Gastroesophageal sphincter (tissue), 3 donors: ENCODE data around the gene PRKG1.

Experiments
- CTCF ChIP-seq, 4 experiments: fragments of 200-600 bp in 2 of 4; fragments of 450-650 bp in 2 of 4; sonication (generic) in 1 of 4; IDR thresholded peaks; one replicate each; pipeline ENCODE4 v1.5.1; 2017 to 2019; ENCODE audit warnings: antibody characterized with exemption in 4 of 4, mild to moderate bottlenecking in 2 of 4, moderate library complexity in 2 of 4
- POLR2A ChIP-seq, 2 donors: fragments of 450-650 bp; IDR thresholded peaks; one replicate each; pipeline ENCODE4 v1.6.1; 2017; ENCODE audit warnings: antibody characterized with exemption in 2 of 2, mild to moderate bottlenecking in 2 of 2, moderate library complexity in 1 of 2

- TF ChIP-seq POLR2A (IDR thresholded peaks at IDR 0.05) (no peak), CTCF (IDR thresholded peaks at IDR 0.05) (no peak)
These were observed 732.0 kb downstream of the PRKG1 start for GRCh38 chr10:51806079-51806835.
